HEK293 (cell line): ENCODE measurements around the gene ZNF727.
"Not testable (repeated sequence)": the region's sequence is repeated elsewhere in the genome, so short reads cannot be mapped to it uniquely, and the experiment has no call there.

Source experiments
- CTCF ChIA-PET: fragments of 350-600 bp; formaldehyde crosslinking; extraction: SDS; loops from one replicate; lab custom pipeline; 2021; ENCODE audit warnings: antibody characterized with exemption; lab: Yijun Ruan, JAX
- POLR2A ChIA-PET: fragments of 300-600 bp; formaldehyde crosslinking; extraction: SDS; loops from one replicate; lab custom pipeline; 2020; ENCODE audit warnings: antibody characterized with exemption, inconsistent platforms; lab: Yijun Ruan, JAX
- H3K27ac ChIP-seq: fragments of 200-500 bp; sonication (Bioruptor generic); 2 replicates; pipeline ENCODE4 v1.5.1; 2014; ENCODE audit warnings: low read depth, low read length, control low read depth, inconsistent platforms; ENCODE audit errors: extremely low read depth
- H3K36me3 ChIP-seq, 2 experiments: fragments of 200-500 bp in 1 of 2; sonication (Bioruptor generic) in 1 of 2; 1 replicate in 1 of 2; 2 replicates in 1 of 2; pipeline ENCODE4 v1.5.1; 2014 to 2017; ENCODE audit warnings: inconsistent platforms in 2 of 2, low read length in 2 of 2; ENCODE audit not compliant: control insufficient read depth in 2 of 2, insufficient read depth in 1 of 2
- H3K4me1 ChIP-seq: fragments of 200-500 bp; sonication (Bioruptor generic); 2 replicates; pipeline ENCODE4 v1.5.1; 2014; ENCODE audit warnings: mild to moderate bottlenecking, low read length, inconsistent platforms; ENCODE audit not compliant: control insufficient read depth, insufficient read depth
- H3K4me3 ChIP-seq: 2 replicates; pipeline ENCODE4 v1.5.1; 2011; ENCODE audit warnings: low read depth, mild to moderate bottlenecking, control low read depth, low read length, moderate library complexity
- H3K9me3 ChIP-seq: fragments of 200-500 bp; sonication (Bioruptor generic); 2 replicates; pipeline ENCODE4 v1.5.1; 2014; ENCODE audit warnings: low read depth, low read length, inconsistent platforms; ENCODE audit not compliant: control insufficient read depth, insufficient read depth
- GLI2 ChIP-seq: fragments of 450-650 bp; formaldehyde crosslinking; IDR thresholded peaks from 2 replicates; pipeline ENCODE4; 2017; ENCODE audit warnings: missing biosample characterization, missing genetic modification characterization, low read depth, borderline replicate concordance
- PRDM4 ChIP-seq: fragments of 450-650 bp; formaldehyde crosslinking; IDR thresholded peaks from 2 replicates; pipeline ENCODE4 v1.5.1; 2017; ENCODE audit warnings: missing biosample characterization, missing genetic modification characterization
- SP2 ChIP-seq: fragments of 450-650 bp; formaldehyde crosslinking; IDR thresholded peaks from 2 replicates; pipeline ENCODE4 v1.5.1; 2016; ENCODE audit warnings: missing biosample characterization, missing genetic modification characterization
- YY1 ChIP-seq: fragments of 450-650 bp; formaldehyde crosslinking; IDR thresholded peaks from 2 replicates; pipeline ENCODE4 v1.5.1; 2018; ENCODE audit warnings: missing biosample characterization, missing genetic modification characterization
- ZBTB21 ChIP-seq: fragments of 450-650 bp; formaldehyde crosslinking; IDR thresholded peaks from 2 replicates; pipeline ENCODE4 v1.5.1; 2017; ENCODE audit warnings: missing biosample characterization, missing genetic modification characterization
- ZFHX2 ChIP-seq: fragments of 450-650 bp; formaldehyde crosslinking; conservative IDR thresholded peaks from 2 replicates; pipeline ENCODE4 v1.5.1; 2016; ENCODE audit warnings: missing biosample characterization, missing genetic modification characterization
- ZNF155 ChIP-seq: fragments of 450-650 bp; formaldehyde crosslinking; IDR thresholded peaks from 2 replicates; pipeline ENCODE4 v1.5.1; 2016; ENCODE audit warnings: missing biosample characterization, missing genetic modification characterization
- ZNF174 ChIP-seq: fragments of 450-650 bp; formaldehyde crosslinking; IDR thresholded peaks from 2 replicates; pipeline ENCODE4 v1.5.0; 2017; ENCODE audit warnings: missing biosample characterization, mild to moderate bottlenecking, missing genetic modification characterization
- ZNF266 ChIP-seq: fragments of 450-650 bp; formaldehyde crosslinking; IDR thresholded peaks from 2 replicates; pipeline ENCODE4 v1.5.1; 2016; ENCODE audit warnings: missing biosample characterization, missing genetic modification characterization, low read depth
- ZNF274 ChIP-seq, 2 experiments: fragments of 200-500 bp in 1 of 2; fragments of 450-650 bp in 1 of 2; sonication (Bioruptor generic) in 1 of 2; formaldehyde crosslinking in 1 of 2; IDR thresholded peaks; 2 replicates each; pipeline versions ENCODE4 v1.5.1 to v1.6.1; 2014 to 2016; ENCODE audit warnings: borderline replicate concordance in 1 of 2, inconsistent platforms in 1 of 2, low read length in 1 of 2, missing biosample characterization in 1 of 2, missing genetic modification characterization in 1 of 2
- ZNF292 ChIP-seq: fragments of 450-650 bp; formaldehyde crosslinking; IDR thresholded peaks from 2 replicates; pipeline ENCODE4 v1.5.1; 2016; ENCODE audit warnings: low read depth, missing biosample characterization, missing genetic modification characterization, borderline replicate concordance
- ZNF350 ChIP-seq: fragments of 450-650 bp; formaldehyde crosslinking; IDR thresholded peaks from 2 replicates; pipeline ENCODE4 v1.5.0; 2017; ENCODE audit warnings: missing biosample characterization, mild to moderate bottlenecking, missing genetic modification characterization
- ZNF416 ChIP-seq: fragments of 450-650 bp; formaldehyde crosslinking; IDR thresholded peaks from 2 replicates; pipeline ENCODE4 v1.5.1; 2016; ENCODE audit warnings: missing biosample characterization, missing genetic modification characterization
- ZNF433 ChIP-seq: fragments of 450-650 bp; formaldehyde crosslinking; IDR thresholded peaks from 2 replicates; pipeline ENCODE4 v1.5.1; 2016; ENCODE audit warnings: missing biosample characterization, missing genetic modification characterization, low read depth
- ZNF660 ChIP-seq: fragments of 450-650 bp; IDR thresholded peaks from 2 replicates; pipeline ENCODE4 v1.5.1; 2018; ENCODE audit warnings: missing biosample characterization, mild to moderate bottlenecking, missing genetic modification characterization
- ZNF830 ChIP-seq: fragments of 450-650 bp; IDR thresholded peaks from 2 replicates; pipeline ENCODE4 v1.5.0; 2018; ENCODE audit warnings: missing biosample characterization, missing genetic modification characterization, low read depth, mild to moderate bottlenecking, moderate library complexity
- ZSCAN18 ChIP-seq: fragments of 450-650 bp; formaldehyde crosslinking; IDR thresholded peaks from 2 replicates; pipeline ENCODE4 v1.5.1; 2016; ENCODE audit warnings: missing biosample characterization, missing genetic modification characterization

The ZNF727 gene

GRCh38 chr7:64045301-64046040 lies at the start of gene ZNF727:
ZNF727 (plus strand) TSS chr7:64045434; CDS start chr7:64045622, 188 bp downstream.
- no peak within 1 kb of the TSS for H3K27ac ChIP-seq
- ChIA-PET POLR2A (no interaction called here), CTCF (no interaction called here)
- H3K4me1 ChIP-seq = no peaks in the 10 kb centered on the region
- H3K4me3 ChIP-seq = no peak within 1 kb of the TSS
- no peaks in the 10 kb centered on the region for H3K9me3 ChIP-seq
- no peaks in the 10 kb centered on the region for H3K36me3 ChIP-seq
- TF ChIP-seq YY1 (tag by site-specific recombination) (no peak), SP2 (tag by site-specific recombination) (peak; percentile 34), PRDM4 (tag by site-specific recombination) (no peak), ZBTB21 (tag by site-specific recombination) (no peak)

- H3K4me1 ChIP-seq = no peaks in the 10 kb centered on the region
- POLR2A ChIA-PET = no interaction called here
- no peaks in the 10 kb centered on the region for H3K36me3 ChIP-seq
- H3K9me3 ChIP-seq = no peaks in the 10 kb centered on the region
- TF ChIP-seq ZNF174 = no peak
- no peak for TF ChIP-seq ZNF660 (tag by site-specific recombination)
- TF ChIP-seq YY1 (tag by site-specific recombination) = no peak
- no peak within 1 kb of the TSS for H3K4me3 ChIP-seq
- CTCF ChIA-PET = no interaction called here
- no peak within 1 kb of the TSS for H3K27ac ChIP-seq
Measured at GRCh38 chr7:63998549-63998948, 46.7 kb upstream of the ZNF727 start, which contains the start of gene ZNF722. ZNF722 (plus strand) TSS chr7:63998849; CDS start chr7:63998962, 113 bp downstream.

GRCh38 chr7:64015496-64015895 lies 29.7 kb upstream of the ZNF727 start:
- H3K4me3 ChIP-seq, H3K27ac ChIP-seq, POLR2A ChIA-PET, H3K36me3 ChIP-seq, CTCF ChIA-PET, H3K9me3 ChIP-seq, H3K4me1 ChIP-seq: not testable (repeated sequence)
- TF ChIP-seq ZNF274 (IDR thresholded peaks at IDR 0.05; ENCODE audit: low read length) = 0 out of 2 replicates have a peak, but pooled peaks have one; percentile 42
- TF ChIP-seq ZNF274 (tag by site-specific recombination; IDR thresholded peaks at IDR 0.05; ENCODE audit: borderline replicate concordance) = peak; percentile 52; the same call in 1 of the 2 replicates

- ChIA-PET CTCF (interaction anchor here (0.6 kb wide), 1 partner anchor 589 kb away, joined by 5 read pairs; no protein-coding TSS in a partner anchor), POLR2A (no interaction called here)
- Histone ChIP-seq H3K4me3 (no peak overlapping the region), H3K27ac (no peak overlapping the region), H3K4me1 (no peaks in the 10 kb centered on the region), H3K9me3 (no peaks in the 10 kb centered on the region), H3K36me3 (no peaks in the 10 kb centered on the region)
- no peak for TF ChIP-seq ZNF266 (tag by site-specific recombination)
- TF ChIP-seq ZNF292 (tag by site-specific recombination) = no peak
- no peak for TF ChIP-seq ZNF433 (tag by site-specific recombination)
- no peak for TF ChIP-seq ZNF416 (tag by site-specific recombination)
- TF ChIP-seq ZNF174 = no peak
- no peak for TF ChIP-seq ZNF350
- TF ChIP-seq ZFHX2 = no peak
- TF ChIP-seq GLI2 (tag by site-specific recombination) = no peak
- no peak for TF ChIP-seq ZNF274 (IDR thresholded peaks at IDR 0.05; ENCODE audit: low read length)
- TF ChIP-seq ZNF274 (tag by site-specific recombination; IDR thresholded peaks at IDR 0.05; ENCODE audit: borderline replicate concordance) = no peak
- no peak for TF ChIP-seq ZNF155
- TF ChIP-seq ZNF830 (tag by site-specific recombination) = no peak
- TF ChIP-seq ZSCAN18 = no peak
Measured at GRCh38 chr7:64035388-64035787, 9.8 kb upstream of the ZNF727 start.
